HUES64 (cell line): ENCODE measurements around the gene IL18. TPM values are rescaled to one million over a fixed set of nuclear protein-coding genes. Genes with fewer than 3 reads are reported as not detected.
"Not testable (repeated sequence)": the region's sequence is repeated elsewhere in the genome, so short reads cannot be mapped to it uniquely, and the experiment has no call there.

Source experiments
- H3K27ac ChIP-seq: 2 replicates; pipeline ENCODE4 v1.7.0; 2013; ENCODE audit warnings: low read depth, low read length, inconsistent platforms
- H3K27me3 ChIP-seq: 2 replicates; pipeline ENCODE4 v1.6.1; 2013; ENCODE audit warnings: mild to moderate bottlenecking, low read length; ENCODE audit not compliant: insufficient read depth
- H3K36me3 ChIP-seq: 2 replicates; pipeline ENCODE4 v1.6.1; 2013; ENCODE audit warnings: mild to moderate bottlenecking, low read length; ENCODE audit not compliant: insufficient read depth
- H3K4me1 ChIP-seq: 2 replicates; pipeline ENCODE4 v1.6.1; 2013; ENCODE audit warnings: mild to moderate bottlenecking, low read length, moderate library complexity; ENCODE audit not compliant: insufficient read depth
- H3K4me3 ChIP-seq: 2 replicates; pipeline ENCODE4 v1.5.1; 2013; ENCODE audit warnings: mild to moderate bottlenecking, low read length, moderate library complexity
- H3K9ac ChIP-seq: 2 replicates; pipeline ENCODE4 v1.6.1; 2013; ENCODE audit warnings: mild to moderate bottlenecking, low read depth, low read length
- H3K9me3 ChIP-seq: 2 replicates; pipeline ENCODE4 v1.6.1; 2013; ENCODE audit warnings: low read depth, low read length; ENCODE audit not compliant: insufficient read depth
- WGBS: fragments of 150-250, 120-280 bp; methylation state at CpG from one replicate; pipeline ENCODE4 v1.1.7; 2013; ENCODE audit warnings: missing lambda C conversion rate; 5-methylcytosine and 5-hydroxymethylcytosine counted together
- polyA plus RNA-seq, 2 experiments: library from polyadenylated mRNA; stranded (reverse); fragments of 50-300 nt; gene quantifications; one replicate each; pipeline ENCODE4 v1.2.3, GENCODE V29; 2013

The IL18 gene
- 0.85 TPM for polyA plus RNA-seq (2013, experiment 1 of 2)
- polyA plus RNA-seq (2013, experiment 2 of 2), result 0.95 TPM

GRCh38 chr11:112163875-112164685 lies at the start of gene IL18:
TSS of gene IL18 (minus strand) at chr11:112164094. CDS start at chr11:112155053, 9,041 bp downstream.
- Histone ChIP-seq H3K4me1 (peaks cover 7% of the 10 kb centered on the region), H3K9ac (no peak within 1 kb of the TSS), H3K36me3 (no peaks in the 10 kb centered on the region), H3K27ac (no peak within 1 kb of the TSS), H3K27me3 (no peaks in the 10 kb centered on the region), H3K4me3 (no peak within 1 kb of the TSS), H3K9me3 (no peaks in the 10 kb centered on the region)
- WGBS, result 73% methylated on average over 12 of the region's 12 CpGs

DNA sequence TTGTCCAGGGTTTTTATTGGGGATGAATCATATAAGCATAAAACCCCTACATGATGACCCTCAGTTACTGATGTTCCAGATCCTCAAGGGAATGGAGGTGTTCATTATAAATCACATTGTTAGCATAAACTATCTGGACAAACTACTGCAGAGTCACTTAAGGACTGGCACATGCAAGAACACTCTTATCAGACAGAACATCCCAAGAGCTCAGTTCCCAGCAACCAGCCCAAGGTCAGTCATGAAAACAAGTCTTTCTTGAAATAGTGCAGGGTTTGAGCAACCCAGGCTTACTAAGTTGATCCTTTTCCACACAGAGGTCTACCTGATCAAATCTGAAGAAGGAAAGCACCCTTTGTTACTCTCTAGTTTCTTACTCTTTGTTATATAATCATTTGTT lies 48.8 kb upstream of the IL18 start:
- Histone ChIP-seq H3K4me1 (no peaks in the 10 kb centered on the region), H3K36me3 (no peaks in the 10 kb centered on the region), H3K9ac (no peak overlapping the region), H3K27me3 (no peaks in the 10 kb centered on the region), H3K9me3 (no peaks in the 10 kb centered on the region), H3K27ac (no peak overlapping the region), H3K4me3 (no peak overlapping the region)

- WGBS, result 87% methylated on average over 3 of the region's 3 CpGs
- no peak overlapping the region for H3K27ac ChIP-seq
- no peaks in the 10 kb centered on the region for H3K27me3 ChIP-seq
- H3K4me3 ChIP-seq, result no peak overlapping the region
- no peaks in the 10 kb centered on the region for H3K4me1 ChIP-seq
- no peaks in the 10 kb centered on the region for H3K9me3 ChIP-seq
- no peaks in the 10 kb centered on the region for H3K36me3 ChIP-seq
- H3K9ac ChIP-seq, result no peak overlapping the region
Observed at GRCh38 chr11:112212290-112212689, 48.4 kb upstream of the IL18 start.

- no peak overlapping the region for H3K27ac ChIP-seq
- H3K9ac ChIP-seq, result no peak overlapping the region
- 51% methylated on average over 2 of the region's 2 CpGs for WGBS
- H3K36me3 ChIP-seq, result no peaks in the 10 kb centered on the region
- no peaks in the 10 kb centered on the region for H3K9me3 ChIP-seq
- H3K4me1 ChIP-seq, result no peaks in the 10 kb centered on the region
- no peak overlapping the region for H3K4me3 ChIP-seq
- no peaks in the 10 kb centered on the region for H3K27me3 ChIP-seq
Observed at GRCh38 chr11:112211536-112211935, 47.6 kb upstream of the IL18 start.

DNA sequence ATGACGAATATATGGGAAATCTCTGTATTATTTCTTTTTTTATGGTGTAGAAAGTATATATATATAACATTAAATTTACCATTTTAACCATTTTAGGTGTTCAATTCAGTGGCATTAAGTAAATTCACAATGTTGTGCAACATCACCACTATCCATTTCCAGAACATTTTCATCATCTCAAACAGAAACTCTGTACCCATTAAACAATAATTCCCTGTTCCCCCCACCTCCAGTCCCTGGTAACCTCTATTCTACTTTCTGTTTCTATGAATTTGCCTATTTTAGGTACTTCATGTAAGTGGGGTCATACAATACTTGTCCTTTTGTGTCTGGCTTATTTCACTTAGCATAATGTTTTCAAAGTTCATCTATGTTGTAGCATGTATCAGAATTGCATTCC lies 47.0 kb upstream of the IL18 start:
- no peak overlapping the region for H3K9ac ChIP-seq
- no peaks in the 10 kb centered on the region for H3K27me3 ChIP-seq
- no peaks in the 10 kb centered on the region for H3K4me1 ChIP-seq
- H3K27ac ChIP-seq, result no peak overlapping the region
- H3K9me3 ChIP-seq, result no peaks in the 10 kb centered on the region
- no peak overlapping the region for H3K4me3 ChIP-seq
- no CpG with 5 or more reads among the region's 1 CpG for WGBS
- H3K36me3 ChIP-seq, result no peaks in the 10 kb centered on the region

DNA sequence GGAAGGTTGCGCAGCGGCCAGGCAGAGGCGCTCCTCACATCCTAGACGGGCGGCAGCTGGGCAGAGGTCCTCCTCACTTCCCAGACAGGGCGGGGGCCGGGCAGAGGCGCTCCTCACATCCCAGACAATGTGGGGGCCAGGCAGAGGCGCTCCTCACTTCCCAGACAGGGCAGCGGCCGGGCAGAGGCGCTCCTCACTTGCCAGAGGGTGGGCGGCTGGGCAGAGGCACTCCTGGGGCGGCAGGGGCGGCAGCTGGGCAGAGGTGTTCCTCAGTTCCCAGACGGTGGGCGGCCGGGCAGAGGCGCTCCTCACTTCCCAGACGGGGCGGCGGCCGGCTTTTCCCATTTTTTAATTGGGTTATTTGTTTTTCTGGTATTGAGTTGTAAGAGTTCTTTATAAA lies 42.2 kb upstream of the IL18 start:
- no peaks in the 10 kb centered on the region for H3K36me3 ChIP-seq

GRCh38 chr11:112200252-112200651 lies 36.4 kb upstream of the IL18 start:
- H3K36me3 ChIP-seq, result no peaks in the 10 kb centered on the region

More for the DNA sequence above, 42.2 kb upstream of the IL18 start:
- 92% methylated on average over 23 of the region's 23 CpGs for WGBS
- no peak overlapping the region for H3K27ac ChIP-seq
- H3K4me3 ChIP-seq, result no peak overlapping the region
- no peak overlapping the region for H3K9ac ChIP-seq
- no peaks in the 10 kb centered on the region for H3K4me1 ChIP-seq
- H3K9me3 ChIP-seq, result no peaks in the 10 kb centered on the region
- no peaks in the 10 kb centered on the region for H3K27me3 ChIP-seq

DNA sequence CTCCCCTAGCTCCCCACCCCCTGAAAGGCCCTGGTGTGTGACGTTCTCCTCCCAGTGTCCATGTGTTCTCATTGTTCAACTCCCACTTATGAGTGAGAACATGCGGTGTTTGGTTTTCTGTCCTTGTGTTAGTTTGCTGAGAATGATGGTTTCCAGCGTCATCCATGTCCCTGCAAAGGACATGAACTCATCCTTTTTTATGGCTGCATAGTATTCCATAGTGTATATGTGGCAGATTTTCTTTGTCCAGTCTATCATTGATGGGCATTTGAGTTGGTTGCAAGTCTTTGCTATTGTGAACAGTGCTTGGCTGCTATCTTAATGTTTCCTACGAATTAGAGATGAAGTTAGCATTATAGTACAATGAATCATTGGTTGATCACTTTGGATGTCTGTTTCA lies 35.2 kb upstream of the IL18 start:
- H3K27me3 ChIP-seq, H3K9ac ChIP-seq, H3K4me1 ChIP-seq, H3K4me3 ChIP-seq, H3K9me3 ChIP-seq, H3K36me3 ChIP-seq, H3K27ac ChIP-seq: not testable (repeated sequence)
- WGBS, result 75% methylated on average over 3 of the region's 4 CpGs

More at GRCh38 chr11:112200252-112200651, 36.4 kb upstream of the IL18 start:
- H3K9ac ChIP-seq, result no peak overlapping the region
- 39% methylated on average over 2 of the region's 2 CpGs for WGBS
- no peaks in the 10 kb centered on the region for H3K4me1 ChIP-seq
- no peak overlapping the region for H3K27ac ChIP-seq
- no peak overlapping the region for H3K4me3 ChIP-seq
- no peaks in the 10 kb centered on the region for H3K27me3 ChIP-seq
- H3K9me3 ChIP-seq, result no peaks in the 10 kb centered on the region

- Histone ChIP-seq H3K36me3 (no peaks in the 10 kb centered on the region), H3K9ac (no peak overlapping the region)
- WGBS, result 94% methylated on average over 2 of the region's 2 CpGs
Observed at GRCh38 chr11:112196519-112197087, 32.7 kb upstream of the IL18 start.

DNA sequence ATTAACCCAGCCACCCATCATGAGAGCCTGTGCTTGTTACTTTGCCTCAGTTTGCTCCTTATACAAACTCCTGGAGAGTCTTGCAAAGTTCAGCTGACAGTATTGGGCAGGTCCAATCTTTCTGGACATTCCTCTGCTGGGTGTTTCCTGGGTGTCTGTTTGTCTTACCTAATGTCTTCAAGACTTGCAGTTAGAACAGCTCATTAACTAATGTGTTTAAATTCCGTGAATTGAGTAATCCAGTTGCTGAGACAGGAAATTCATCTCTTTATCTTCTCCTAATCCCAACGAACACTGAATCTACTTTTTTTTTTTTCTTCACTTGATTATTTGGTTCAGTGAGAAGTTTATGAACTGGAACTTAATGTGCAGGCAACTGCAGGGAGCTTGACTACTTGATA lies 32.1 kb upstream of the IL18 start:
- no peaks in the 10 kb centered on the region for H3K36me3 ChIP-seq
- no peak overlapping the region for H3K4me3 ChIP-seq
- no peaks in the 10 kb centered on the region for H3K9me3 ChIP-seq
- no peak overlapping the region for H3K9ac ChIP-seq
- no peaks in the 10 kb centered on the region for H3K4me1 ChIP-seq
- WGBS, result 100% methylated on average over 1 of the region's 2 CpGs
- no peak overlapping the region for H3K27ac ChIP-seq
- H3K27me3 ChIP-seq, result no peaks in the 10 kb centered on the region

More at GRCh38 chr11:112196519-112197087, 32.7 kb upstream of the IL18 start:
- Histone ChIP-seq H3K4me1 (no peaks in the 10 kb centered on the region), H3K9me3 (no peaks in the 10 kb centered on the region), H3K27ac (no peak overlapping the region), H3K27me3 (no peaks in the 10 kb centered on the region), H3K4me3 (no peak overlapping the region)

GRCh38 chr11:112195113-112195512 lies 31.2 kb upstream of the IL18 start:
- H3K36me3 ChIP-seq, H3K27ac ChIP-seq, H3K9me3 ChIP-seq, H3K9ac ChIP-seq, H3K4me1 ChIP-seq, H3K4me3 ChIP-seq, H3K27me3 ChIP-seq: not testable (repeated sequence)
- WGBS, result 90% methylated on average over 11 of the region's 11 CpGs
